Measurements from ENCODE around the gene RAB9A. TPM values are rescaled to one million over a fixed set of nuclear protein-coding genes. Genes with fewer than 3 reads are reported as not detected.
"Not testable (repeated sequence)": the region's sequence is repeated elsewhere in the genome, so short reads cannot be mapped to it uniquely, and the experiment has no call there.

Gene RAB9A
- total RNA-seq, 4 donors from 2014 or later: 20.8 to 33.1 (median 25.4) TPM

DNA sequence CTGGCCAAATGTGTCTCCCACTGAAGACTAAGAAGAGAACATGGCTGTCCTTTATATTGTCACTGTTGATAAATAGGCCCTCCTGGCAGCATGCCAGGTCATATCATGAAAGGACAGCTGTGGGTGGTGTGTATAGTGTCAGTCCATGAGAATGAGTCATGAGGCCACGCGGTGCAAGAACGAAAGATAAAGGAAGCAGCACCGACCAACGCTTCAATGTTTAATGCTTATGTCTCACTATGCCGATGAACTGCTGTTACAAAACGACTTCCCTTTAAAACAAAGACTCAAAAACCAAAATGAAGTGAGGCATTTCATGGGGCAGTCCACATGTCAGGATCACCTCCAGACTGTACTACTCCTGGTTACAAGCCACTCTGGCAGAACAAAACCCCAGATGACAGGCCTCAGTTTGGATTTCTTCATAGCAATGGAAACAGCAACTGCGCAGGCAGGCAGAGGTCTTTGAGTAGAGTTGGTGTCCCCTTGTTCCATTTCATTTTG, 41.2 kb upstream of the RAB9A start:
- 58% methylated on average over 8 of the region's 8 CpGs for WGBS
- peak; percentile 92 for DNase-seq (ENCODE audit: extremely low spot score)
- peak; percentile 8 to 29 for TF ChIP-seq POLR2AphosphoS5 (IDR thresholded peaks at IDR 0.05)
- no peak for TF ChIP-seq POLR2A (IDR thresholded peaks at IDR 0.05; ENCODE audit: low read depth)
- TF ChIP-seq EP300 (IDR thresholded peaks at IDR 0.05): no peak
- H3K27ac ChIP-seq (replicated peaks in 1 of 4): peak overlapping the region in 2 of 4 donors; percentile 6 to 18
- H3K27me3 ChIP-seq: no peaks in the 10 kb centered on the region
- no peaks in the 10 kb centered on the region for H3K9me3 ChIP-seq
- intact Hi-C loops (cut with DNase I): loop anchor here (2.0 to 10.0 kb wide), 2 partner anchors 141 to 703 kb away; no protein-coding TSS in a partner anchor
- no peaks in the 10 kb centered on the region for H3K36me3 ChIP-seq
- H3K4me1 ChIP-seq: peaks cover 6 to 28% (median 7%) of the 10 kb centered on the region in 4 donors
- H3K4me3 ChIP-seq: no peak overlapping the region

DNA sequence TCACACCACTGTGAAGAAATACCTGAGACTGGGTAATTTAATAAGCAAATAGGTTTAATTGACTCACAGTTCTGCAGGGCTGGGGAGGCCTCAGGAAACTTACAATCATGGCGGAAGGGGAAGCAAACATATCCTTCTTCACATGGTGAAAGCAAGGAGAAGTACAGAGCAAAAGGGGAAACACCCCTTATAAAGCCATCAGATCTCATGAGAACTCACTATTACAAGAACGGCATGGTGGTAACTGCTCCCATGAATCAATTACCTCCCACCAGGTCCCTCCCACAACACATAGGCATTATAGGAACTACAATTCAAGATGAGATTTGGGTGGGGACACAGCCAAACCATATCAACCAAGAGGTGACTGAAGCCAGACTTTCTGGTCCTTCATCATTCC, 40.6 kb upstream of the RAB9A start:
- intact Hi-C loops (cut with DNase I): loop anchor here (10.0 kb wide), 1 partner anchor 704 kb away; no protein-coding TSS in a partner anchor
- 90% methylated on average over 2 of the region's 2 CpGs for WGBS
- peaks cover 6 to 30% (median 7%) of the 10 kb centered on the region in 4 donors for H3K4me1 ChIP-seq
- not testable (repeated sequence) for H3K4me3 ChIP-seq; H3K9me3 ChIP-seq; H3K27ac ChIP-seq (replicated peaks in 1 of 4); H3K36me3 ChIP-seq; H3K27me3 ChIP-seq; DNase-seq (ENCODE audit: extremely low spot score)

DNA sequence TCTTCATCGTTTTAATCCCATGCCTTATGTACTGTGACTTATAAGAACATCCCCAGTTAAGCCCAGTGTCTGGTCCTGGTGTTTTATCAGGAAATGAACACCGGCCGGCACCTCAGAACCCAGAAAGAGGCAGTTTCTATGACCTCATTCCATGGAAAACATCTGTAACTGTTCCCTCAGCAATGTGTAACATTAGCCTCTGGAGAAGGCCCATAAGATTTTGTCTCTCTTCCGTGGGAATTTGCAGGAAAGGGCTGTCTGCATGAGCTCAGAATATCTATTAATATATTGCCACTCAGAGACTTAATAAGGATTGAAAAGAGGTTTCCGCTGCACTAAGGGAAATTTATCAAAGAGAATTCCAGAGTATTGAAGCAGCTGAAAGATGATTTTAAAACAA, 39.1 kb upstream of the RAB9A start:
- Histone ChIP-seq H3K27ac (replicated peaks in 1 of 4) (no peak overlapping the region), H3K4me1 (peaks cover 6 to 44% (median 15%) of the 10 kb centered on the region in 4 donors), H3K9me3 (no peaks in the 10 kb centered on the region), H3K4me3 (no peak overlapping the region), H3K27me3 (no peaks in the 10 kb centered on the region), H3K36me3 (no peaks in the 10 kb centered on the region)
- TF ChIP-seq POLR2AphosphoS5 (IDR thresholded peaks at IDR 0.05) (no peak), EP300 (IDR thresholded peaks at IDR 0.05) (no peak), POLR2A (IDR thresholded peaks at IDR 0.05; ENCODE audit: low read depth) (no peak)
- TF ChIP-seq, protein P1, sequence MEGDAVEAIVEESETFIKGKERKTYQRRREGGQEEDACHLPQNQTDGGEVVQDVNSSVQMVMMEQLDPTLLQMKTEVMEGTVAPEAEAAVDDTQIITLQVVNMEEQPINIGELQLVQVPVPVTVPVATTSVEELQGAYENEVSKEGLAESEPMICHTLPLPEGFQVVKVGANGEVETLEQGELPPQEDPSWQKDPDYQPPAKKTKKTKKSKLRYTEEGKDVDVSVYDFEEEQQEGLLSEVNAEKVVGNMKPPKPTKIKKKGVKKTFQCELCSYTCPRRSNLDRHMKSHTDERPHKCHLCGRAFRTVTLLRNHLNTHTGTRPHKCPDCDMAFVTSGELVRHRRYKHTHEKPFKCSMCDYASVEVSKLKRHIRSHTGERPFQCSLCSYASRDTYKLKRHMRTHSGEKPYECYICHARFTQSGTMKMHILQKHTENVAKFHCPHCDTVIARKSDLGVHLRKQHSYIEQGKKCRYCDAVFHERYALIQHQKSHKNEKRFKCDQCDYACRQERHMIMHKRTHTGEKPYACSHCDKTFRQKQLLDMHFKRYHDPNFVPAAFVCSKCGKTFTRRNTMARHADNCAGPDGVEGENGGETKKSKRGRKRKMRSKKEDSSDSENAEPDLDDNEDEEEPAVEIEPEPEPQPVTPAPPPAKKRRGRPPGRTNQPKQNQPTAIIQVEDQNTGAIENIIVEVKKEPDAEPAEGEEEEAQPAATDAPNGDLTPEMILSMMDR (IDR thresholded peaks at IDR 0.05): no peak
- intact Hi-C loops (cut with DNase I): loop anchor here (10.0 kb wide), 1 partner anchor 705 kb away; no protein-coding TSS in a partner anchor
- DNase-seq (ENCODE audit: extremely low spot score): no peak
- 72% methylated on average over 5 of the region's 5 CpGs for WGBS

DNA sequence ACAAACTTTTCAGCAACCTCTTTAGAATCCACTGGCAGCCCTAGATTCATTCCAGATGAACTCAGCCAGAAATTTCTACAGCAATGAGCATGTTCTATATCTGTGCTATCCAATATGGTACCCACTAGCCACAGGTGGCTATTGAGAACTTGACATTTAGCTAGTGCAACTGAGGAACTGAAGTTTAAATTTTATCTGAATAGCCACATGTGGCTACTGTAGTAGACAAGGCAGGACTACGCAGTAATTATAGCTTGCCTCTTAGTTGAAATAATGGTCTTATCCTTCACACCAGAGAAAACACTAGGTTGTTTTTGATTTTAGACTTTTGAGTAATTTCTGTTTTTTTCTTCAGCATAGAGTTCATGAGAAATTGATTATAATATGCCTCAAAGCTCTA, 38.6 kb upstream of the RAB9A start:
- Histone ChIP-seq H3K9me3 (no peaks in the 10 kb centered on the region), H3K4me3 (no peak overlapping the region), H3K27ac (replicated peaks in 1 of 4) (no peak overlapping the region), H3K27me3 (no peaks in the 10 kb centered on the region), H3K36me3 (no peaks in the 10 kb centered on the region), H3K4me1 (peaks cover 6 to 44% (median 15%) of the 10 kb centered on the region in 4 donors)
- TF ChIP-seq POLR2A (IDR thresholded peaks at IDR 0.05; ENCODE audit: low read depth) (no peak), EP300 (IDR thresholded peaks at IDR 0.05) (no peak), POLR2AphosphoS5 (IDR thresholded peaks at IDR 0.05) (no peak)
- TF ChIP-seq, protein P1 (IDR thresholded peaks at IDR 0.05): no peak
- intact Hi-C loops (cut with DNase I): no loop called here
- WGBS: 90% methylated on average over 1 of the region's 1 CpG
- DNase-seq (ENCODE audit: extremely low spot score): no peak

DNA sequence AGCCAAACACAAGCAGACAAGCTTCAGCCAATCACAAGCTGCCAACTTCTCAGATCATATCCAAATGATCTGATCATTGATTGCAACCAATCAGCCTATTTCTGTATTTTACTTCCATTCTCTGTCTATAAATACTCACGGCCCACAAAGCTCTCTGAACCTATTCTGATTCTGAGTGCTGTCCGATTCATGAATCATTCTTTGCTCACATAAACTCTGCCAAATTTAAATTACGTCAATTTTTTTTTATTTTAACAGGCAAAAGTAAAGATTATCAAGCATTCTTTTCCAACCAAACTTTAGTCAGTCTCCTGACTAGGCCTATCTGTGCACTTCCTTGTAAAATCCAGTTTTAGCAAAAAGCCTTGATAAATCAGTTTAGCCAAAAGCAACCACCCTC, 37.8 kb upstream of the RAB9A start:
- intact Hi-C loops (cut with DNase I): no loop called here
- Histone ChIP-seq H3K36me3 (peaks cover 0 to 6% (median 0%) of the 10 kb centered on the region in 4 donors), H3K27me3 (no peaks in the 10 kb centered on the region), H3K9me3 (no peaks in the 10 kb centered on the region), H3K4me3 (no peak overlapping the region), H3K27ac (replicated peaks in 1 of 4) (no peak overlapping the region), H3K4me1 (peaks cover 6 to 39% (median 15%) of the 10 kb centered on the region in 4 donors)
- TF ChIP-seq POLR2AphosphoS5 (IDR thresholded peaks at IDR 0.05): no peak
- TF ChIP-seq, protein P1 (IDR thresholded peaks at IDR 0.05): no peak
- TF ChIP-seq POLR2A (IDR thresholded peaks at IDR 0.05; ENCODE audit: low read depth): no peak
- TF ChIP-seq EP300 (IDR thresholded peaks at IDR 0.05): no peak
- 67% methylated on average over 3 of the region's 3 CpGs for whole genome bisulfite sequencing
- no peak for DNase-seq (ENCODE audit: extremely low spot score)
